ENCODE results near the gene CLCN3.

GRCh38 chr4:169657470-169658107 is 37.2 kb downstream of the CLCN3 start:
- no peak for TF ChIP-seq CTCF (IDR thresholded peaks at IDR 0.05; ENCODE audit: low read length)
- no peak for TF ChIP-seq EZH2 (IDR thresholded peaks at IDR 0.05; ENCODE audit: borderline replicate concordance, low read length)
